Measurements from ENCODE around the gene PJVK.

DNA sequence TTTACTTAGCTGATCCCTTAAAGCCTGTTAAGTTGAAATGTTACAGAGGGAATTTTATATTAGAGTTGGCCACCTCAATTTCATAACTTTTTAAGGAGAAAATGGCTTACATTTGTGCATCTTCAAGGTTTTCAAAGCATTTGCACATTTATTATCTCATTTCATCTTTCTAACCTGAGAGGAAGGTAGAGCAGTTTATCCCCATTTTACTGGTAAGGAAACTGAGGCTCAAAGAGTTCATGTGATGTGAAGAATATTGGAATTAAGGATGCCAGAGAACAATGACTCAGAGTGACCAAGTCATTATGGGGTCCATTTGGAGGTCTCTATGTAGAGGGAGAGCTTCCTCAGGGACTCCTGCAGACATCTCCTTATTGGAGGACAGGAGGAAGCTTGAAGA, 35.2 kb upstream of the PJVK start:
- TF ChIP-seq, protein P1, sequence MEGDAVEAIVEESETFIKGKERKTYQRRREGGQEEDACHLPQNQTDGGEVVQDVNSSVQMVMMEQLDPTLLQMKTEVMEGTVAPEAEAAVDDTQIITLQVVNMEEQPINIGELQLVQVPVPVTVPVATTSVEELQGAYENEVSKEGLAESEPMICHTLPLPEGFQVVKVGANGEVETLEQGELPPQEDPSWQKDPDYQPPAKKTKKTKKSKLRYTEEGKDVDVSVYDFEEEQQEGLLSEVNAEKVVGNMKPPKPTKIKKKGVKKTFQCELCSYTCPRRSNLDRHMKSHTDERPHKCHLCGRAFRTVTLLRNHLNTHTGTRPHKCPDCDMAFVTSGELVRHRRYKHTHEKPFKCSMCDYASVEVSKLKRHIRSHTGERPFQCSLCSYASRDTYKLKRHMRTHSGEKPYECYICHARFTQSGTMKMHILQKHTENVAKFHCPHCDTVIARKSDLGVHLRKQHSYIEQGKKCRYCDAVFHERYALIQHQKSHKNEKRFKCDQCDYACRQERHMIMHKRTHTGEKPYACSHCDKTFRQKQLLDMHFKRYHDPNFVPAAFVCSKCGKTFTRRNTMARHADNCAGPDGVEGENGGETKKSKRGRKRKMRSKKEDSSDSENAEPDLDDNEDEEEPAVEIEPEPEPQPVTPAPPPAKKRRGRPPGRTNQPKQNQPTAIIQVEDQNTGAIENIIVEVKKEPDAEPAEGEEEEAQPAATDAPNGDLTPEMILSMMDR (IDR thresholded peaks at IDR 0.05): no peak
- no peak for TF ChIP-seq POLR2A (IDR thresholded peaks at IDR 0.05)

Data from Peyer's patch (tissue), 4 donors.